ENCODE data around the gene EIF4G1. TPM values are rescaled to one million over a fixed set of nuclear protein-coding genes. Genes with fewer than 3 reads are reported as not detected.
A peak's percentile ranks its signal among the peaks of the same experiment; 100 is the strongest.
"Not testable (repeated sequence)": the region's sequence is repeated elsewhere in the genome, so short reads cannot be mapped to it uniquely, and the experiment has no call there.

Gene EIF4G1
- total and polyA plus RNA-seq, 2 of the 4 experiments (the other 2 are of a cell fraction), result 225 to 274 TPM

DNA sequence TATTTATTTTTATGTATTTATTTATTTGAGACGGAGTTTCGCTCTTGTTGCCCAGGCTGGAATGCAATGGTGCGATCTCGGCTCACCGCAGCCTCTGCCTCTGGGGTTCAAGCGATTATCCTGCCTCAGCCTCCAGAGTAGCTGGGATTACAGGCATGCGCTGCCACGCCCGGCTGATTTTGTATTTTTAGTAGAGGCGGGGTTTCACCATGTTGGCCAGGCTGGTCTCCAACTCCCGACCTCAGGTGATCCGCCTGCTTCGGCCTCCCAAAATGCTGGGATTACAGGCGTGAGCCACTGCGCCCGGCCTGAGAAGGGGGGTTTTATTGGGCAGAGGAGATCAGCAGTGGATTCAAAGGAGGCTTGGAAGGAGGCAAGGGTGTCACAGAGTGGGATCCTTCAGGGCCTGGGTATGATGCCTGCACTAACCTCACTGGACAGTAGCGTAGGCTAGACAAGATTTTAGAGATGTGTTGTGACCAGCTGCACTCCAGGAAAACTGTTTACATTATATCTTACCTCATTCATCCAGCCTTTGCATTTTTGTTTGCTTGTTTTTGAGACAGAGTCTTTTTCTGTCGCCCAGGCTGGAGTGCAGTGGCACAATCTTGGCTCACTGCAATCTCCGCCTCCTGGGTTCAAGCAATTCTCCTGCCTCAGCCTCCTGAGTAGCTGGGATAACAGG, 25.2 kb downstream of the EIF4G1 start:
- peaks cover 28% of the 10 kb centered on the region for H3K36me3 ChIP-seq (ENCODE audit: control insufficient read depth, insufficient read depth, low read length)
- 91 to 100% methylated on average over 1 to 14 of the region's 19 CpGs for WGBS, 2 experiments (ENCODE audit: extremely low coverage in 2 of 2, insufficient read length in 1 of 2)
- H4K8ac ChIP-seq (ENCODE audit: low read depth in 2 of 2, low read length in 2 of 2); H3K18ac ChIP-seq (ENCODE audit: low read depth, low read length); H3K14ac ChIP-seq (replicated peaks; ENCODE audit: low read depth, low read length); H3K56ac ChIP-seq (ENCODE audit: extremely low read depth, insufficient read depth, low read length); H2AK9ac ChIP-seq (replicated peaks; ENCODE audit: low read depth, low read length, poor library complexity); H3K4me2 ChIP-seq (ENCODE audit: low read depth, low read length); H2BK120ac ChIP-seq (ENCODE audit: low read depth, low read length); H4K5ac ChIP-seq (ENCODE audit: low read depth, low read length); in situ Hi-C loops (cut with MboI; ENCODE audit: low sequenced_read_pairs); H2AFZ ChIP-seq (replicated peaks; ENCODE audit: low read length, poor library complexity); H3K4me3 ChIP-seq (ENCODE audit: insufficient read depth, low read depth, low read length); H2BK15ac ChIP-seq (ENCODE audit: low read depth, low read length); dilution Hi-C loops (cut with HindIII; ENCODE audit: low sequenced_read_pairs, unreplicated experiment); H3K9me3 ChIP-seq (ENCODE audit: control insufficient read depth, insufficient read depth, low read length); H3K27me3 ChIP-seq (ENCODE audit: control insufficient read depth, insufficient read depth, low read length); ATAC-seq (ENCODE audit: low read depth); H3K27ac ChIP-seq (ENCODE audit: insufficient read depth, low read length); POLR2A ChIA-PET (ENCODE audit: unreplicated experiment); H2BK20ac ChIP-seq (ENCODE audit: low read depth, low read length); H3K23ac ChIP-seq (ENCODE audit: low read depth, low read length); H3K9ac ChIP-seq (ENCODE audit: low read depth, low read length); H2BK5ac ChIP-seq (ENCODE audit: low read depth, low read length, poor library complexity, severe bottlenecking); H2AK5ac ChIP-seq (ENCODE audit: low read depth, low read length); H3K4ac ChIP-seq (ENCODE audit: low read depth, low read length); H4K91ac ChIP-seq (ENCODE audit: insufficient read depth, low read depth, low read length); BruUV-seq (replicated peaks): not testable (repeated sequence)
- peaks cover 38% of the 10 kb centered on the region for H3K4me1 ChIP-seq (ENCODE audit: control insufficient read depth, insufficient read depth, low read length)
- H4K20me1 ChIP-seq (ENCODE audit: insufficient read depth, low read length), result peaks cover 35% of the 10 kb centered on the region
- CTCF ChIA-PET, result interaction anchor here (0.8 to 1.3 kb wide), 3 partner anchors 14 to 20 kb away, joined by 3 to 6 read pairs (median 4); no protein-coding TSS in a partner anchor
- H3K9me1 ChIP-seq (ENCODE audit: insufficient read depth, low read length), result peaks cover 25% of the 10 kb centered on the region
- intact Hi-C loops (cut with micrococcal nuclease), result loop anchor here (10.0 kb wide), 1 partner anchor 1435 kb away; no protein-coding TSS in a partner anchor
- DNase-seq, result peak; percentile 44
- H3K79me1 ChIP-seq (ENCODE audit: low read depth in 1 of 2, low read length in 2 of 2), result peaks cover 18 to 76% of the 10 kb centered on the region in 2 experiments; a peak in 3 of 4 replicates

Data from IMR-90 (cell line).